CD4-positive, alpha-beta T cell treated with Interleukin-17A for 4 hours (primary cell): ENCODE measurements around the gene GNG3.
A peak's percentile ranks its signal among the peaks of the same experiment; 100 is the strongest.
"Not testable (repeated sequence)": the region's sequence is repeated elsewhere in the genome, so short reads cannot be mapped to it uniquely, and the experiment has no call there.

Experiments
- DNase-seq: peaks from one replicate; pipeline ENCODE4 v3.0.0-alpha.2; 2020; ENCODE audit warnings: mixed read lengths

The GNG3 gene

DNA sequence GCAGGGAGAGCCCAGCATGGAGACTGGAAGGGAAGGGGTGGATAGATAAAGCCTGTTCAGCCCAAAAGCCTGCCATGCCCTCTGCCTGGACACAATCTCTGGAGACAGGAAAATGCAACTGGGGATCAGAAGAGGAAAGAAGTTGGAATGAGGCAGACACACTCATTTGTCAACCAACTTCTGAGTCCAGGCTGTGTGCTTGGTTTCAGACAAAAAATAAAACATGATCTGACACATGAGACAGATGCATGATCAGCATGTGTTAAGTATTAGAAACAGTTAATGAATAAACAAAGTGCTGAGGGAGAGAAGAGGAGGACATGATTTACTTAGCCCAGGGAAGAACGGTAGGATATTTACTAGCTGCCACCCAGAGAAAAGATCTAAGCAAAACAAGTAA, 19.0 kb upstream of the GNG3 start:
- DNase-seq, result no peak

DNA sequence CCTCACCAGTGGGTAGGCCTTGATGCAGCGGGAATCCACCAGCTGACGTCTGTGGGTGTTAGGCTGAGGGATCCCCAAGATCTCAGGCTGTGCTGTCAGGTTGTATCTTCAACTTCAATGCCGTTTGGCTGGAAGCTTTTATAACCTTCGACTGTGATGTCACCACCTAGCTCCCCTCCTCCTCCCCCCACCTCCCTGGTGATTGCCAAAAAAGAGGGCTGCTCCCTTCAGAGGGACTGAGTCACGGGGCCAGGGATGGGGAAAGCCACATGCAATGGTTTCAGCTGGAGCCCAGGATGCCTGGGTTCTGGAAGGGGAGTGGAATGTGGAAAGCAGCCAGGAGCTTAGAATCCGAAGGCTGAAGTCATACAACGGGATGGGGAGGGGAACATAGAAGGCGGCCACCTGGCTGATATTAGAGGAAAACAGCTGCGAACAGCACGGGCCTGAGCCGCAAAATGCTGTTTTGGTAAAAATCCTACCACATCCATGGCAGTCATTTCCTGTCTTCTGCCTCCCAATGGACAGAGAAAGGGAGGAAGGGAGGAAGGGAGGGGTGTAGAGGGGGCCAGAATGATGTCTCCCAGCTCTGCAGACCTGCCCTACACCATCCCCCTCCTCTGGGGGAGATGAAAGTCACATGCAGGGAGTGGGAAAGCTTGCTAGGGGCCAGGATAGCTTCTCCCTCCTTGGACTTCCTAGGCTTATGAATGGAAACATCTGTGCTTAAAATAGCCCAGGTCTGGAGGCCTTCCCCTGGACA, 17.9 kb upstream of the GNG3 start, which contains the start of gene LRRN4CL:
LRRN4CL (minus strand) TSS at position 110 of the 763 bp plus-strand sequence. CDS start 1,022 bp downstream, outside the sequence.
- no peak for DNase-seq

DNA sequence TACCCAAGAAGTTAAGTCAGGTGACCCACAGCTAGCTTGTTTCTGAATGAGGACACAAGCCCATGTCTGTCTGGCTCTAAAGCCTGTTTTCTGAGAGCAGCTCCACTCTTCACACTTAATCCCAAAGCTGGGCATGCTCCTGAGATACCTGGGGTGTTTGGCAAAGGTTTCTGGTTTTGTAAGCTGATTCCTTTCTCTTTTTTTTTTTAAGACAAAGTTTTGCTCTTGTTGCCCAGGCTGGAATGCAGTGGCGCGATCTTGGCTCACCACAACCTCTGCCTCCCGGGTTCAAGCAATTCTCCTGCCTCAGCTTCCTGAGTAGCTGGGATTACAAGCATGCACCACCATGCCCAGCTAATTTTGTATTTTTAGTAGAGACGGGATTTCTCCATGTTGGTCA, 13.9 kb upstream of the GNG3 start:
- DNase-seq, result not testable (repeated sequence)

GRCh38 chr11:62694455-62695167, 12.9 kb upstream of the GNG3 start:
- DNase-seq, result peak; percentile 89

- DNase-seq, result no peak
These were observed 5.2 kb upstream of the GNG3 start for GRCh38 chr11:62702246-62702645.

DNA sequence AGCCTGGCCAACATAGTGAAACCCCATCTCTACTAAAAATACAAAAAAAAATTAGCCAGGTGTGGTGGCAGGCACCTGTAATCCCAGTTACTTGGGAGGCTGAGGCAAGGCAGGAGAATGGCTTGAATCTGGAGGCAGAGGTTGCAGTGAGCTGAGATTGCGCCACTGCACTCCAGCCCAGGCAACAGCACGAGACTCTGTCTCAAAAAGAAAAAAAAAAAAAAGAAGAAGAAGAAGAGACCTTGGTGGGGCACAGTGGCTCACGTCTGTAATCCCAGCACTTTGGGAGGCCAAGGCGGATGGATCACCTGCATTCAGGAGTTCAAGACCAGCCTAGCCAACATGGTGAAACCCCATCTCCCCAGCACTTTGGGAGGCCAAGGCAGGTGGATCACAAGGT, 3.6 kb upstream of the GNG3 start:
- not testable (repeated sequence) for DNase-seq

DNA sequence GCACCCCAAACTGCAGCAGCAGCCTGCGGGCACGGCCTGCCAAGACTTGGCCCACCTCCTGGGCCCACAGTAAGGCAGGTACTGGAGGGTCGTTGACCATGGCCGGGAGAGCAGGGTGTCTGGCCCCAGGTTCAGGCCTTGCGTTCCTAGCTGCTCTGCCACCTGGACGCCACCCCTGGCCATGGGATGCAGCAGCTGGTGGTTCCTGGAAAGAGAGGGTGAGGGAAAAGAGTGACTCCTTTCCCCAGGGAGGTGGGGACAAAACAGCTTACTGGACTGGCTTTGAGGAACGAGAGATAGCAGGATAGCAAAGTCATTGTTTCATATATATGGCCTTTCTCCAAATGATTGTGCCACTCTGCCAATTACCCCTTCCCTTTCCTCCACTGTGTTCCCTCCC, 2.1 kb upstream of the GNG3 start:
- no peak for DNase-seq

GRCh38 chr11:62705880-62706849, 1.3 kb upstream of the GNG3 start:
- DNase-seq, result peak; percentile 96

GRCh38 chr11:62706850-62707247, 627 bp upstream of the GNG3 start:
- no peak for DNase-seq

DNA sequence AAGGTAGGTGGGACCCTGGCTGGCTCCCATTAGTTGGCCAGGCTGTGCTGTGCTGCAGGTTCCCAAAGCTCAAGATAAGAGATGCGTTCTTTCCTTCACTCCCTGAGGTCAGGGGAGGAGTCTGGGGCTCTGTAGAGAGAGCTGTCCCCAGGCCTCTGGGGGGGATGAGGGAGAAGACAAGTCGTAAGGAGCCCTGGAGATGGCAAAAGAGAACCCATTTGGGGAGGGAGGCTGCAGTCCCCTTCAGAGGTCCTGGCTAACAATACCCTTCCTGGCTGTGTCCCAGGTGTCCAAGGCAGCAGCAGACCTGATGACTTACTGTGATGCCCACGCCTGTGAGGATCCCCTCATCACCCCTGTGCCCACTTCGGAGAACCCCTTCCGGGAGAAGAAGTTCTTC, 916 bp downstream of the GNG3 start:
- DNase-seq, result no peak

- peak; percentile 72 for DNase-seq
These were observed 1.3 kb downstream of the GNG3 start for GRCh38 chr11:62708793-62709192.

DNA sequence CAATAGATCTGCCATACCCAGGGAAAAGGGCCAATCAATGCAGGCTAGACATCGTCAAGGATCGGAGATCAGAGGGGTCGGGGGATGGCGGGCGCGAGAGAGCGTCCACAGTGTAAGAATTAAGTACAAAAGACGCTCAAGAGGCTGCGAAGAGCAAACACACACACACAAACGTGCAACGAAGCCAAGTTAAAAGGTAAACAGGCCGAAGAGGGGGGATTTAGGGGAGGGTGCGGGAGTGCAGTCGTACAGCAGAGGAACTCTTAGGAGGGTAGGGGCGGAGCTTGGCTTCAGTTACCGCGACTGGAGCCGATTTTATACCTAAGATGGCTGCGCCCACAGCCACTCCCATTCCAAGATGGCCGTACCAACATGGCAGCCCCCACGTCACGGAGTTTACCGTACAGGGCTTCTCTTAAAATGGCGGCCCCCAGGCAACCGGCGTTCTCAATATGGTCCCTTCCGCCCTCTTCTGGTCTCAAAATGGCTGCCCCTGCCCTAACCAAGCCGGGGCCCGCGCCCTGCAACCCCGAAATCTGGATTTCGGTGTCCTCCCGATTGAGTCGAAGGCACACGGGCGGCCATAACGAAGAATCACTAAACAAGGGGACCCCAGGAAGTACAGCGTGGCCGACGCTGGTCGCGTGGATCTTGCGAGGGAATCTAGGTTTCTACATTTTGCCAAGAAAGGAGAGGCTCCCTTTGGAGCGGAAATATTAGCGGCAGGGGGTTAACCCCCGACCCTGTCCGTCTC, 1.9 kb downstream of the GNG3 start:
- peak; percentile 97 for DNase-seq

DNA sequence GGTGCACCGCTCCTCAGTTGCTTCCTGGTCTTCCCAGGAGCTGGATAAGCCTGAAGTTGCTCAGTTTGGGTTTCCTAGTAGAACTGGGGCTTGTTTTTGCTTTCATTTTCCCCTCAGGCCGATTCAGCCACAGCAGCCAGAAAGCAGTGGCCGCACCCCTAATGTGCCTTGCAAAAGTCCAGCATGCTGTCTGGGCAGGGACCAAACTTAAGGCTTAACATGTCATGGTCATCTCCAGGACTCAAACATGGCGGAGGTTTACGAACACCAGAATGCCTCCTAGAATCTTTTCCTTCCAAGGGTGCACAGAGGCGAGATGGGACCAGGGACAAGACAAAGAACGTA, 2.5 kb downstream of the GNG3 start:
- no peak for DNase-seq

DNA sequence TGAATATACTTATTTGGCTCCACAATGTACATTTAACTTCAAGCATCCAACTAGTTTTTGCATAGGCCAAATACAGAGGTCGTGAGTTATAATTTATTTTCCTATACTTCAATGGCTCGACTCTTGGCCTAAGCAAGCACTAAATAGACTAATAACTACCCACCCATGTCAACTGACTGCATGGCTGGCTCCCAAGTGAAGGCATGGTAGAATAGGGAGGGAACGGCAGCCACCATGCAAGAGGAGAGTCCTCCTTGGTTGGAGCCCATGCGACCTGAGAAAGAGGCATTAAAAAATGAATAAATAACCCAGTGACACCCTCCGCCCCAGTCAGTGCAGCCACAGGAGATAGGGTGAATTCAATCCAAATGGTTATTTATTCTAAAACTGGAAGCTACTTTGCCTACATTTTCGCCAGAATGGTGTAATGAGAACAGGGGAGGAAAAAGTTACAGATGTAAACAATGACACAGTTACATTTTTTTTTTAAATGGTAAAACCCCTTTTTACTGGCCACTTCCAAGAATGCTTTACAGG, 4.9 kb downstream of the GNG3 start:
- no peak for DNase-seq

- DNase-seq, result no peak
These were observed 5.4 kb downstream of the GNG3 start for GRCh38 chr11:62712861-62713260.

DNA sequence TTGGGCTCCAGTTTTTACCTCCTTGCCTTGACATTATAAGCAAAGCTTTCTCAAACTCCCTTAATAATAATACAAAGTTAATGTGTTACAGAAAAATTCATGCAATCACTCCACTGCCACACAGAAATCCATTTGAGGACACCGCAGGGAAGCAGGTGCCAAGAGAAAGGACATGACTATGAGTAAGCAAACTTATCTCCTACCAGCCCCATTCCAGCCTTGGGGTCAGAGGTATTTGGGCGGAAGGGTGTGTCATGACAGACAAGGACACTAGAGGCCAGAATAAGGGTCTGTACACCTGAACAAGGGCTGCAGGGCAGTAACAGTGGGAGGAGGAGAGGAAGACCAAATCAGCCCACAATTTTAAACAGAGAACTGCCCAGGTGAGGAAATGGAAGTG, 5.9 kb downstream of the GNG3 start:
- DNase-seq, result no peak

GRCh38 chr11:62715150-62716130, 8.0 kb downstream of the GNG3 start:
- no peak for DNase-seq

DNA sequence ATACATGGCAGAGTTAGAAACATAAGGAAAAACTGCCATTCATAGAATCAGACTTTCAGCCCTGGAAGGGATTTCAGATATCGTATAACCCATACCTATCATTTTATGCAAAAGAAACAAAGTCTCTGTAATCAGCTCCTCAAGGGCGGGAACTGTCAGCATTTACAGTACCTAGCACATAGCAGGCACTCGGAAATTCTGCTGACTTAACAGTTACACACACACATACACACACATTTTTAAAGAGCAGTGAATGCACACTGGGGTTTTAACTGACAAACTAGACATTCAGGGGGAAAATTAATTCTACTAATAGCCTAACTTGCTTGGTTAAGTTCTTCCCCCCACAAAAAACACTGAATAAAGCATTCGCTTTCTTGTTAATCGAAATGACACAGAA, 8.7 kb downstream of the GNG3 start:
- DNase-seq, result no peak

- DNase-seq, result no peak
These were observed 9.3 kb downstream of the GNG3 start for GRCh38 chr11:62716816-62717215.

DNA sequence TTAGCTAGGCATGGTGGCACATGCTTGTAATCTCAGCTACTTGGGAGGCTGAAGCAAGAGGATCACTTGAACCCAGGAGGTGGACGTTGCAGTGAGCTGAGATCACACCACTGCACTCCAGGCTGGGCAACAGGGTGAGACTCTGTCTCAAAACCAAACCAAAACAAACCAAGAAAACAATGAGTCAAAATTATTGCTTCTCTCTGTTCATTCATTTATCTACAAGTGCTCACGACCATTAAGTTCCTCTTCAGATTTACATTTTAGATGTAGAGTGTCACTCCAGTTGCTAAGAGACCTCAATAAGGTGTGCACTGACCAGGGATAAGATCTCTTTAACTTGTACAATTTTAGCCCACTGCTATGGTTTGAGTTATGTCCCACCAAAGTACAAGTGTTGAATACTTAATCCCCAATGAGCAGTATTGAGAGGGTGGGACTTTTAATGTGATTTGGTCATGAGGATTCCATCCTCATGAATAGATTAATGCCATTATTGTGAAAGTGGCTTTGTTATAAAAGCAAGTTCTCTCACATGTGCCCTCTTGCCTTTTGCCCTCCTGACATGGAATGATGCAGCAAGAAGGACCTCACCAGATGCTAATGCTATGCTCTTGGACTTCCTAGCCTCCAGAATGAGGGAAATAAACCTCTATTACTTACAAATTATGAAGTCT, 12.0 kb downstream of the GNG3 start:
- no peak for DNase-seq
